Activated CD4-positive, alpha-beta T cell treated with anti-CD3 and anti-CD28 coated beads for 36 hours (primary cell): ENCODE data around the gene DIP2C. TPM values are rescaled to one million over a fixed set of nuclear protein-coding genes. Genes with fewer than 3 reads are reported as not detected.
"Not testable (repeated sequence)": the region's sequence is repeated elsewhere in the genome, so short reads cannot be mapped to it uniquely, and the experiment has no call there.

Source experiments
- ATAC-seq: fragments of 200-7000 bp; cut with Tn5 transposase; one replicate; pipeline ENCODE4 v1.10.0; 2021; ENCODE audit warnings: mild to moderate bottlenecking, moderate library complexity
- CTCF ChIA-PET: fragments of 350-600 bp; sonication (Branson Sonifier 250); formaldehyde crosslinking; loops from one replicate; lab custom pipeline; 2021; ENCODE audit warnings: antibody characterized with exemption; lab: Charles Lee
- POLR2A ChIA-PET: fragments of 350-600 bp; sonication (Branson Sonifier 250); formaldehyde crosslinking; loops from one replicate; lab custom pipeline; 2021; ENCODE audit warnings: antibody characterized with exemption, inconsistent platforms; lab: Charles Lee
- DNase-seq: peaks from one replicate; pipeline ENCODE4 v3.0.0-alpha.2; 2020
- H3K27ac Mint-ChIP-seq: one replicate; pipeline ENCODE4 v1.8.0; 2021; ENCODE audit warnings: mixed read lengths
- H3K27me3 Mint-ChIP-seq: one replicate; pipeline ENCODE4 v1.8.0; 2021; ENCODE audit warnings: mixed read lengths
- H3K36me3 Mint-ChIP-seq: one replicate; pipeline ENCODE4 v1.8.0; 2021; ENCODE audit warnings: low read depth, mixed read lengths
- H3K4me1 Mint-ChIP-seq: one replicate; pipeline ENCODE4 v1.8.0; 2021; ENCODE audit warnings: mixed read lengths
- H3K4me3 Mint-ChIP-seq: one replicate; pipeline ENCODE4 v1.8.0; 2021; ENCODE audit warnings: mild to moderate bottlenecking, moderate library complexity, mixed read lengths
- H3K9me3 Mint-ChIP-seq: one replicate; pipeline ENCODE4 v1.8.0; 2021; ENCODE audit warnings: low read depth, mixed read lengths
- intact Hi-C, 2 experiments: fragments of 100-400 bp; cut with DNase I in 1 of 2; cut with micrococcal nuclease in 1 of 2; formaldehyde crosslinking; loops; one replicate each; pipeline versions ENCODE4 v1.14.2 to v1.15.1; 2022 to 2024; cut with DNase I, micrococcal nuclease
- total RNA-seq, 2 experiments: library from RNA; stranded (reverse); gene quantifications; one replicate each; pipeline ENCODE4 v1.2.3, GENCODE V29; 2021

Gene DIP2C
- total RNA-seq, 2 experiments from 2014 or later: 0.76 to 0.94 TPM

GRCh38 chr10:717458-717857 lies 28.0 kb upstream of the DIP2C start:
- peaks cover 5% of the 10 kb centered on the region for H3K9me3 Mint-ChIP-seq
- intact Hi-C loops: no loop called here
- peaks cover 6% of the 10 kb centered on the region for H3K27me3 Mint-ChIP-seq
- H3K4me1 Mint-ChIP-seq: no peaks in the 10 kb centered on the region
- DNase-seq: no peak
- no peak for ATAC-seq
- POLR2A ChIA-PET: no interaction called here
- H3K27ac Mint-ChIP-seq: no peak overlapping the region
- CTCF ChIA-PET: no interaction called here
- H3K4me3 Mint-ChIP-seq: no peak overlapping the region
- no peaks in the 10 kb centered on the region for H3K36me3 Mint-ChIP-seq

GRCh38 chr10:716821-717220 lies 27.4 kb upstream of the DIP2C start:
- intact Hi-C loops: no loop called here
- H3K9me3 Mint-ChIP-seq: peaks cover 5% of the 10 kb centered on the region
- H3K36me3 Mint-ChIP-seq: no peaks in the 10 kb centered on the region
- POLR2A ChIA-PET: no interaction called here
- no peak for ATAC-seq
- H3K4me1 Mint-ChIP-seq: no peaks in the 10 kb centered on the region
- no peak overlapping the region for H3K4me3 Mint-ChIP-seq
- H3K27me3 Mint-ChIP-seq: peaks cover 6% of the 10 kb centered on the region
- CTCF ChIA-PET: no interaction called here
- H3K27ac Mint-ChIP-seq: no peak overlapping the region
- DNase-seq: no peak

GRCh38 chr10:714214-714613 lies 24.7 kb upstream of the DIP2C start:
- H3K4me3 Mint-ChIP-seq: no peak overlapping the region
- no peaks in the 10 kb centered on the region for H3K4me1 Mint-ChIP-seq
- no peak overlapping the region for H3K27ac Mint-ChIP-seq
- ATAC-seq: no peak
- intact Hi-C loops: no loop called here
- DNase-seq: no peak
- ChIA-PET CTCF (no interaction called here), POLR2A (no interaction called here)
- H3K9me3 Mint-ChIP-seq: peaks cover 5% of the 10 kb centered on the region
- no peaks in the 10 kb centered on the region for H3K36me3 Mint-ChIP-seq
- H3K27me3 Mint-ChIP-seq: peaks cover 11% of the 10 kb centered on the region

- intact Hi-C loops: no loop called here
- CTCF ChIA-PET: no interaction called here
- ATAC-seq (no peak), DNase-seq (no peak)
- Mint-ChIP-seq H3K27ac (no peak overlapping the region), H3K4me1 (no peaks in the 10 kb centered on the region), H3K9me3 (peaks cover 5% of the 10 kb centered on the region), H3K36me3 (no peaks in the 10 kb centered on the region), H3K27me3 (peaks cover 8% of the 10 kb centered on the region), H3K4me3 (no peak overlapping the region)
- POLR2A ChIA-PET: no interaction called here
These were observed 23.1 kb upstream of the DIP2C start for GRCh38 chr10:712575-712974.

GRCh38 chr10:712089-712488 lies 22.6 kb upstream of the DIP2C start:
- intact Hi-C loops: no loop called here
- Mint-ChIP-seq H3K4me1 (no peaks in the 10 kb centered on the region), H3K4me3 (no peak overlapping the region), H3K27ac (no peak overlapping the region), H3K36me3 (no peaks in the 10 kb centered on the region), H3K9me3 (peaks cover 5% of the 10 kb centered on the region), H3K27me3 (peaks cover 13% of the 10 kb centered on the region)
- no peak for DNase-seq
- POLR2A ChIA-PET: no interaction called here
- ATAC-seq: no peak
- CTCF ChIA-PET: no interaction called here

DNA sequence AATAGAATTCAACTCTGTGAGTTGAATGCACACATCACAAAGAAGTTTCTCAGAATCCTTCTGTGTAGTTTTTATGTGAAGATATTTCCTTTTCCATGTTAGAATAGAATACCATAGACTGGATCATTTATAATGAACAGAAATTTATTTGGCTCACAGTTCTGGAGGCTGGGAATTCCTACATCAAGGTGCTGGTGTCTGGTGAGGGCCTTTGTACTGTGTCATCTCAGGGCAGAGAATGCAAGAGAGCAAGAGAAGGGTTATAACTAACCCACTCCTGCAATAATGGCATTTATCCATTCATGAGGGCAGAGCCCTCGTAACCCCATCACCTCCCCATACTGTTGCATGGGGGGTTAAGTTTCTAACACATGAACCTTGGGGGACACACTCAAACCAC lies 18.4 kb upstream of the DIP2C start:
- H3K9me3 Mint-ChIP-seq: peaks cover 9% of the 10 kb centered on the region
- CTCF ChIA-PET: no interaction called here
- no peak overlapping the region for H3K4me3 Mint-ChIP-seq
- no peak overlapping the region for H3K27ac Mint-ChIP-seq
- intact Hi-C loops: no loop called here
- peaks cover 30% of the 10 kb centered on the region for H3K27me3 Mint-ChIP-seq
- POLR2A ChIA-PET: no interaction called here
- no peaks in the 10 kb centered on the region for H3K36me3 Mint-ChIP-seq
- DNase-seq: no peak
- H3K4me1 Mint-ChIP-seq: no peaks in the 10 kb centered on the region
- ATAC-seq: no peak

GRCh38 chr10:707456-707855 lies 18.0 kb upstream of the DIP2C start:
- DNase-seq (no peak), ATAC-seq (no peak)
- CTCF ChIA-PET: no interaction called here
- H3K4me3 Mint-ChIP-seq: no peak overlapping the region
- intact Hi-C loops: no loop called here
- H3K36me3 Mint-ChIP-seq: no peaks in the 10 kb centered on the region
- POLR2A ChIA-PET: no interaction called here
- H3K27me3 Mint-ChIP-seq: peaks cover 30% of the 10 kb centered on the region
- no peaks in the 10 kb centered on the region for H3K4me1 Mint-ChIP-seq
- no peak overlapping the region for H3K27ac Mint-ChIP-seq
- peaks cover 11% of the 10 kb centered on the region for H3K9me3 Mint-ChIP-seq

DNA sequence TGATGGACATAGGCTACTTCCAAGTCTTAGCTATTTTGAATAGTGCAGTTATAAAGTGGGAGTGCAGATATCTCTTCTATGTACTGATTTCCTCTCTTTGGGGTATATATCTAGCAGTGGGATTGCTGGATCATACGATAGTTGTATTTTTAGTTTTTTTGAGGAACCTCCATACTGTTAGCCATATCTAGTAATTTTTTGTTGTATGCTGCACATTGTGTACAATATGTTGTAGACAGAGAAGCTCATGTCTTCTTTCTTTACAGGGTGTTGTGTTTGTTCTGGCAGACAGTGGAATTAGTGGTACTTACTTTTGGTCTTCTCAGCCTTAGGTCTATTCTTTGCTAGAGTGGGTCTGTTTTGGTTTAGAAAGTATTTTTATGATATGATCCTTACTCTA lies 13.7 kb upstream of the DIP2C start:
- ChIA-PET CTCF (interaction anchor here (0.8 kb wide), 1 partner anchor 82 kb away, joined by 3 read pairs; no protein-coding TSS in a partner anchor), POLR2A (no interaction called here)
- no peak for DNase-seq
- Mint-ChIP-seq H3K27me3 (peaks cover 28% of the 10 kb centered on the region), H3K36me3 (no peaks in the 10 kb centered on the region), H3K4me3 (no peak overlapping the region), H3K27ac (no peak overlapping the region), H3K4me1 (no peaks in the 10 kb centered on the region), H3K9me3 (peaks cover 11% of the 10 kb centered on the region)
- intact Hi-C loops: no loop called here
- ATAC-seq: no peak

- DNase-seq, CTCF ChIA-PET, intact Hi-C loops, H3K4me3 Mint-ChIP-seq, H3K27ac Mint-ChIP-seq, ATAC-seq, H3K4me1 Mint-ChIP-seq, H3K36me3 Mint-ChIP-seq, POLR2A ChIA-PET: not testable (repeated sequence)
- Mint-ChIP-seq H3K27me3 (peaks cover 21% of the 10 kb centered on the region), H3K9me3 (peaks cover 11% of the 10 kb centered on the region)
These were observed 10.7 kb upstream of the DIP2C start for GRCh38 chr10:700183-700582.

- DNase-seq (no peak), ATAC-seq (no peak)
- no peaks in the 10 kb centered on the region for H3K36me3 Mint-ChIP-seq
- H3K27me3 Mint-ChIP-seq: peaks cover 20% of the 10 kb centered on the region
- intact Hi-C loops: no loop called here
- no peaks in the 10 kb centered on the region for H3K4me1 Mint-ChIP-seq
- ChIA-PET POLR2A (no interaction called here), CTCF (no interaction called here)
- H3K9me3 Mint-ChIP-seq: no peaks in the 10 kb centered on the region
- no peak overlapping the region for H3K27ac Mint-ChIP-seq
- no peak overlapping the region for H3K4me3 Mint-ChIP-seq
These were observed 7.8 kb upstream of the DIP2C start for GRCh38 chr10:697097-697875.

- H3K27ac Mint-ChIP-seq: no peak overlapping the region
- H3K36me3 Mint-ChIP-seq: no peaks in the 10 kb centered on the region
- no peaks in the 10 kb centered on the region for H3K9me3 Mint-ChIP-seq
- H3K4me1 Mint-ChIP-seq: peaks cover 3% of the 10 kb centered on the region
- ChIA-PET CTCF (no interaction called here), POLR2A (no interaction called here)
- ATAC-seq (no peak), DNase-seq (no peak)
- H3K4me3 Mint-ChIP-seq: no peak overlapping the region
- peaks cover 30% of the 10 kb centered on the region for H3K27me3 Mint-ChIP-seq
- intact Hi-C loops: no loop called here
These were observed 5.9 kb upstream of the DIP2C start for GRCh38 chr10:695396-695795.

DNA sequence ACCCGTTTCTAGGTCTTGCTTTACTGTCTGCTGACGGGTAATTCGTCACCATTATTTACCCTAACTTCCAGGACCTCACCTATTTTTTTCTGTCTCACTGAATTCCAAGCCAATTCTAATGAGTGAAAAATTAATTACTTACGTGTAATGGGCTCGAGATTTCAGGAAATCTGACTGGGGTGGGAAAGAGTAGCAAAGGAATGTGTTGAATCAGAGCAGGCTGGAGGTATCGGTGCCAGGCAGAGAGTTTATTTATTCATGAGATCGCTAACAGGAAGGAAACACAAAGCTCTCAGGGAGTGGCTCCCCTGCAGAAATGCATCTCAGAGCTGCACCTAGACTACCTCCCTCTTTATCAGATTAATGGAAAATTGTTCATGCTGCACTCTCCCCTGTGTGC lies 4.0 kb upstream of the DIP2C start:
- no peak for ATAC-seq
- Mint-ChIP-seq H3K4me3 (no peak overlapping the region), H3K27ac (no peak overlapping the region), H3K27me3 (peaks cover 34% of the 10 kb centered on the region), H3K36me3 (no peaks in the 10 kb centered on the region), H3K4me1 (peaks cover 4% of the 10 kb centered on the region), H3K9me3 (no peaks in the 10 kb centered on the region)
- ChIA-PET CTCF (no interaction called here), POLR2A (interaction anchor here (0.7 kb wide), 1 partner anchor 222 kb away, joined by 3 read pairs; no protein-coding TSS in a partner anchor)
- no peak for DNase-seq
- intact Hi-C loops: no loop called here
